ENCODE measurements around the gene SETBP1. TPM values are rescaled to one million over a fixed set of nuclear protein-coding genes. Genes with fewer than 3 reads are reported as not detected.

SETBP1 gene
- total RNA-seq, 1 donor from 2014 or later = 22.6 TPM

GRCh38 chr18:45061359-45061758 lies 380.7 kb downstream of the SETBP1 start:
- no peaks in the 10 kb centered on the region for H3K36me3 Mint-ChIP-seq (ENCODE audit: low read depth)
- no peaks in the 10 kb centered on the region for H3K9me3 Mint-ChIP-seq
- no peaks in the 10 kb centered on the region for H3K4me1 Mint-ChIP-seq
- no peak overlapping the region for H3K4me3 Mint-ChIP-seq
- no peak overlapping the region for H3K27ac Mint-ChIP-seq
- intact Hi-C loops (cut with micrococcal nuclease) = no loop called here
- no peak for DNase-seq
- H3K27me3 Mint-ChIP-seq = no peaks in the 10 kb centered on the region

GRCh38 chr18:45063246-45064038 lies 382.8 kb downstream of the SETBP1 start:
- no peaks in the 10 kb centered on the region for H3K4me1 Mint-ChIP-seq
- no peak for DNase-seq
- H3K4me3 Mint-ChIP-seq = no peak overlapping the region
- H3K9me3 Mint-ChIP-seq = no peaks in the 10 kb centered on the region
- no peaks in the 10 kb centered on the region for H3K27me3 Mint-ChIP-seq
- intact Hi-C loops (cut with micrococcal nuclease) = no loop called here
- H3K27ac Mint-ChIP-seq = no peak overlapping the region
- H3K36me3 Mint-ChIP-seq (ENCODE audit: low read depth) = no peaks in the 10 kb centered on the region

GRCh38 chr18:45066210-45066609 lies 385.5 kb downstream of the SETBP1 start:
- H3K9me3 Mint-ChIP-seq = no peaks in the 10 kb centered on the region
- DNase-seq = no peak
- H3K27ac Mint-ChIP-seq = no peak overlapping the region
- intact Hi-C loops (cut with micrococcal nuclease) = no loop called here
- no peaks in the 10 kb centered on the region for H3K27me3 Mint-ChIP-seq
- H3K4me1 Mint-ChIP-seq = no peaks in the 10 kb centered on the region
- no peaks in the 10 kb centered on the region for H3K36me3 Mint-ChIP-seq (ENCODE audit: low read depth)
- H3K4me3 Mint-ChIP-seq = no peak overlapping the region

- intact Hi-C loops (cut with micrococcal nuclease) = no loop called here
- H3K4me3 Mint-ChIP-seq = no peak overlapping the region
- H3K36me3 Mint-ChIP-seq (ENCODE audit: low read depth) = no peaks in the 10 kb centered on the region
- H3K27ac Mint-ChIP-seq = no peak overlapping the region
- no peaks in the 10 kb centered on the region for H3K27me3 Mint-ChIP-seq
- DNase-seq = no peak
- H3K4me1 Mint-ChIP-seq = no peaks in the 10 kb centered on the region
- no peaks in the 10 kb centered on the region for H3K9me3 Mint-ChIP-seq
Observed at GRCh38 chr18:45066886-45067285, 386.2 kb downstream of the SETBP1 start.

GRCh38 chr18:45068400-45069094 lies 387.9 kb downstream of the SETBP1 start:
- no peak overlapping the region for H3K4me3 Mint-ChIP-seq
- intact Hi-C loops (cut with micrococcal nuclease) = no loop called here
- H3K27me3 Mint-ChIP-seq = no peaks in the 10 kb centered on the region
- H3K9me3 Mint-ChIP-seq = no peaks in the 10 kb centered on the region
- H3K4me1 Mint-ChIP-seq = no peaks in the 10 kb centered on the region
- H3K27ac Mint-ChIP-seq = no peak overlapping the region
- DNase-seq = no peak
- no peaks in the 10 kb centered on the region for H3K36me3 Mint-ChIP-seq (ENCODE audit: low read depth)

- no peak overlapping the region for H3K27ac Mint-ChIP-seq
- H3K4me3 Mint-ChIP-seq = no peak overlapping the region
- H3K27me3 Mint-ChIP-seq = no peaks in the 10 kb centered on the region
- intact Hi-C loops (cut with micrococcal nuclease) = no loop called here
- no peaks in the 10 kb centered on the region for H3K9me3 Mint-ChIP-seq
- no peaks in the 10 kb centered on the region for H3K36me3 Mint-ChIP-seq (ENCODE audit: low read depth)
- DNase-seq = no peak
- H3K4me1 Mint-ChIP-seq = no peaks in the 10 kb centered on the region
Observed at GRCh38 chr18:45069546-45069945, 388.9 kb downstream of the SETBP1 start.

- H3K27me3 Mint-ChIP-seq = no peaks in the 10 kb centered on the region
- H3K4me1 Mint-ChIP-seq = no peaks in the 10 kb centered on the region
- intact Hi-C loops (cut with micrococcal nuclease) = no loop called here
- no peak overlapping the region for H3K27ac Mint-ChIP-seq
- no peaks in the 10 kb centered on the region for H3K36me3 Mint-ChIP-seq (ENCODE audit: low read depth)
- DNase-seq = no peak
- no peak overlapping the region for H3K4me3 Mint-ChIP-seq
- no peaks in the 10 kb centered on the region for H3K9me3 Mint-ChIP-seq
Observed at GRCh38 chr18:45071956-45072355, 391.3 kb downstream of the SETBP1 start.

- Mint-ChIP-seq H3K4me1 (no peaks in the 10 kb centered on the region), H3K27me3 (no peaks in the 10 kb centered on the region)
- no peak for DNase-seq
Observed at GRCh38 chr18:45073556-45073955, 392.9 kb downstream of the SETBP1 start.

GRCh38 chr18:45081566-45082181 lies 401.0 kb downstream of the SETBP1 start:
- DNase-seq = no peak
- intact Hi-C loops (cut with micrococcal nuclease) = no loop called here
- H3K36me3 Mint-ChIP-seq (ENCODE audit: low read depth) = no peaks in the 10 kb centered on the region
- H3K4me1 Mint-ChIP-seq = no peaks in the 10 kb centered on the region
- H3K27me3 Mint-ChIP-seq = no peaks in the 10 kb centered on the region
- no peak overlapping the region for H3K27ac Mint-ChIP-seq
- H3K4me3 Mint-ChIP-seq = no peak overlapping the region
- no peaks in the 10 kb centered on the region for H3K9me3 Mint-ChIP-seq

More at GRCh38 chr18:45073556-45073955, 392.9 kb downstream of the SETBP1 start:
- intact Hi-C loops (cut with micrococcal nuclease) = no loop called here
- H3K9me3 Mint-ChIP-seq = no peaks in the 10 kb centered on the region
- H3K36me3 Mint-ChIP-seq (ENCODE audit: low read depth) = no peaks in the 10 kb centered on the region
- no peak overlapping the region for H3K27ac Mint-ChIP-seq
- H3K4me3 Mint-ChIP-seq = no peak overlapping the region

GRCh38 chr18:45083226-45083855 lies 402.7 kb downstream of the SETBP1 start:
- no peak for DNase-seq
- Mint-ChIP-seq H3K4me3 (no peak overlapping the region), H3K27me3 (no peaks in the 10 kb centered on the region)

GRCh38 chr18:45084206-45084605 lies 403.5 kb downstream of the SETBP1 start:
- Mint-ChIP-seq H3K4me3 (no peak overlapping the region), H3K4me1 (no peaks in the 10 kb centered on the region), H3K36me3 (ENCODE audit: low read depth) (no peaks in the 10 kb centered on the region), H3K27ac (no peak overlapping the region), H3K27me3 (no peaks in the 10 kb centered on the region), H3K9me3 (no peaks in the 10 kb centered on the region)
- no peak for DNase-seq
- intact Hi-C loops (cut with micrococcal nuclease) = no loop called here

More at GRCh38 chr18:45083226-45083855, 402.7 kb downstream of the SETBP1 start:
- intact Hi-C loops (cut with micrococcal nuclease) = no loop called here
- no peaks in the 10 kb centered on the region for H3K36me3 Mint-ChIP-seq (ENCODE audit: low read depth)
- no peaks in the 10 kb centered on the region for H3K9me3 Mint-ChIP-seq
- no peaks in the 10 kb centered on the region for H3K4me1 Mint-ChIP-seq
- no peak overlapping the region for H3K27ac Mint-ChIP-seq

- Mint-ChIP-seq H3K4me1 (no peaks in the 10 kb centered on the region), H3K27me3 (no peaks in the 10 kb centered on the region), H3K27ac (no peak overlapping the region), H3K36me3 (ENCODE audit: low read depth) (no peaks in the 10 kb centered on the region), H3K4me3 (no peak overlapping the region), H3K9me3 (no peaks in the 10 kb centered on the region)
- intact Hi-C loops (cut with micrococcal nuclease) = no loop called here
- no peak for DNase-seq
Observed at GRCh38 chr18:45085916-45086624, 405.4 kb downstream of the SETBP1 start.

GRCh38 chr18:45086777-45087176 lies 406.1 kb downstream of the SETBP1 start:
- no peaks in the 10 kb centered on the region for H3K4me1 Mint-ChIP-seq
- no peaks in the 10 kb centered on the region for H3K9me3 Mint-ChIP-seq
- no peaks in the 10 kb centered on the region for H3K36me3 Mint-ChIP-seq (ENCODE audit: low read depth)
- H3K4me3 Mint-ChIP-seq = no peak overlapping the region
- DNase-seq = no peak
- no peaks in the 10 kb centered on the region for H3K27me3 Mint-ChIP-seq
- intact Hi-C loops (cut with micrococcal nuclease) = no loop called here
- no peak overlapping the region for H3K27ac Mint-ChIP-seq
